Measurements from ENCODE around the gene SEZ6L2.
"Not testable (repeated sequence)": the region's sequence is repeated elsewhere in the genome, so short reads cannot be mapped to it uniquely, and the experiment has no call there.

The SEZ6L2 gene

DNA sequence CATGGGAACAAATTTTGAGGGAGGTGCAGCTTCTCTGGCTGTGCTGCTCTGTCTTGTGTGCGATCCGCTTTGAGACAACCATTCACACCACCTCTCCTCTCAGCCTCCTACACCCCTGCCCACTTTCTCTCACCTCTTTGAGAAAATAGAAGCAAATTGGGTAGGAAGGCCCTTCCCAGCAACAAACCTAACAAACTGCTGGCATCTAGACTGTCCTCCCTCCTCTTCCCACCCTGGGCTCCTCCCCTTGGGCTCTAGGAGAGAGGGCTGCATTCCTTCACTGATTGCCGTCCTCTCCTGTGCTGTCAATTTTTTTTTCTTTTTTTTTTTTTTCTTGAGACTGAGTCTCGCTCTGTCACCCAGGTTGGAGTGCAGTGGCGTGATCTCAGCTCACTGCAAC, 49.8 kb downstream of the SEZ6L2 start:
- DNase-seq: no peak

DNA sequence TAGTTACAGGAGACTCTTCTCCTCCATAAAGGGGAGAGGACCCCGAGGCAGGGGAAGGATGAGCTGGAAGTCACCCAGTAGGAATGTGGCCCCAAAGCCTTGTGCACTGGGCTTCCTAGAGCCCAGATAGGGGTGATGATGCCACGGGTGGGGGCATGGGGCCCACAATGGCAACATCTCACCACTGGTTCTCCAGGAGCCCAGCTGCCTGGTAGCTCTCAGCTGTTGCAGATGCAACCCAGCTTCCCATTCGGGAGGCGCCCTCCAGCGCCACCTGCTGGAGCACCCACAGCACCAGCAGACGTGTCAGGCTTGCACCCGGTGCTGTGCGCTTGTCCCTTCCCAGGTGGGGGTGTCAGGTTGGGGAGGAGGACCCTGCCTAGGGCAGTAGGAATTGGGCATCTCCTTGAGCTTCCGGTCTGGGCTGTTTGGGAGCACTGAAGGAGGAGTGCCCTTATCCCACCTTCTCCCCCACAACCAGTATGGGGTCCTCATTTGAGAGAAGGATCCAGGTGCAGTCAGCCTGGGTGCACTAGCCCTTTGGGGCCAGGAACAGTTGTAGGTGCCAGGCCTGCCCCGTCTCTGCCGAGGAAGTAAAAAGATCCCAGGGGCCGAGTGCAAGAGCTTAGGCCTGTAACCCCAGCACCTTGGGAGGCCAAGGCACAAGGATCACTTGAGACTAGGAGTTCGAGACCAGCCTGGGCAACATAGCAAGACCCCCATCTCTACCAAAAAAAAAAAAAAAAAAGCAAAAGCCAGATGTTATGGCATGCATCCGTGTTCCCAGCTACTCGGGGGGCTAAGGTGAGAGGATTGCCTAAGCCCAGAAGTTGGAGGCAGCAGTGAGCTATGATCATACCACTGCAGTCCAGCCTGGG, 50.7 kb downstream of the SEZ6L2 start:
- DNase-seq: peak; percentile 62

DNA sequence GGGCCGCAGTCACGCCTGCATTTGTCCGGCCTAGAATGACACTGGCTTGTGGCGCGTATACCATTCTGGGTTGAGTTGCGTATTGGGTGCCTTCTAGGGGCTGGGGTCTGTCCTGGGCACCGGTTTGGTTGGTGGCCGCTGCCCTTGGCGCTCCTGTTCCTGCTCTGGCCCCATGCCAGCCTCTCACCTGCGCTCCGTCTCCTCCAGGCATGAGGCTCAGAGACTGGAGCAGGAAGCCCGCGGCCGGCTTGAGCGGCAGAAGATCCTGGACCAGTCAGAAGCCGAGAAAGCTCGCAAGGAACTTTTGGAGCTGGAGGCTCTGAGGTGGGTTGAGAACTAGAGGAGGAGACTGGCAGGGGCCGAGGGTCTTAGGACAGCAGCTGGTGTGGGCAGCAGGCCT, 53.7 kb downstream of the SEZ6L2 start:
- no peak for DNase-seq

DNA sequence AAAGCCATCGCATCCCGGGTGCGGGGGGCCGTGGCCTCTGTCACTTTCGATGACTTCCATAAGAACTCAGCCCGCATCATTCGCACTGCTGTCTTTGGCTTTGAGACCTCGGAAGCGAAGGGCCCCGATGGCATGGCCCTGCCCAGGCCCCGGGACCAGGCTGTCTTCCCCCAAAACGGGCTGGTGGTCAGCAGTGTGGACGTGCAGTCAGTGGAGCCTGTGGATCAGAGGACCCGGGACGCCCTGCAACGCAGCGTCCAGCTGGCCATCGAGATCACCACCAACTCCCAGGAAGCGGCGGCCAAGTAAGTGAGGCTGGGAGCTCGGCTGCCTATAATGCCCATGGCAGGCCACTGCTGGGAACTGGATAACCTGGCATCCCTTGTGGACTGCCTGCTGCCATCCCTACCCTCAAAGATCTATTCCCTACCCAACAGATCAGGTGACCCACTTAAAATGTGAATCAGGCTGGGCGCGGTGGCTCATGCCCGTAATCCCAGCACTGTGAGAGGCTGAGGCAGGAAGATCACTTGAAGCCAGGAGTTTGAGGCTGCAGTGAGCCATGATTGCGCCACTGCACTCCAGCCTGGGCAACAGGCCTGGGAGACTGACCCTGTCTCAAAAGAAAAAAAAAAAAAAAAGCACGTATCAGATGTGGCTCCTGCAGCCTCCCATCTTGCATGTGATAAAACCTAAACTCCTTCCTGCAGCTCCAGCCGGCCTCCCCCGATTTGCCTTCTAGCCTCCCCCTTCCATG, 54.6 kb downstream of the SEZ6L2 start:
- DNase-seq: no peak

DNA sequence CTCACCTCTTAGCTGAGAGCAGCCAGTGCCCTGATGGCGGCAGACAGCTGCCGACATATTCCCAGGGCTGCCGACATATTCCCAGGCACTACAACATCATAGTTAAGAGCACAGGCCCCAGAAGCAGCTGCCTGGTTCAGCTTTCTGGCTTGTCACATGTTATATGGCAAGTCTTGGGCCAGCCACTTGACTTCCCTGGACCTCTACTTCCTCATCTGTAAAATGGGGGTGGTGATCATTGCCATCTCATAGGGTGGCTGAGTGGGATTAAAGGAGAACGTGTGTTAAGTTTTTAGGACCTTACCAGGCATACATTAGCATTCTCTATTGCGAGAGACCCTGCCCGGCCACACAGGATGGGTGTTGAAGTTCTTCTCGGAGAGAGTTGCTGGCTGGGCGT, 55.4 kb downstream of the SEZ6L2 start:
- DNase-seq: no peak

DNA sequence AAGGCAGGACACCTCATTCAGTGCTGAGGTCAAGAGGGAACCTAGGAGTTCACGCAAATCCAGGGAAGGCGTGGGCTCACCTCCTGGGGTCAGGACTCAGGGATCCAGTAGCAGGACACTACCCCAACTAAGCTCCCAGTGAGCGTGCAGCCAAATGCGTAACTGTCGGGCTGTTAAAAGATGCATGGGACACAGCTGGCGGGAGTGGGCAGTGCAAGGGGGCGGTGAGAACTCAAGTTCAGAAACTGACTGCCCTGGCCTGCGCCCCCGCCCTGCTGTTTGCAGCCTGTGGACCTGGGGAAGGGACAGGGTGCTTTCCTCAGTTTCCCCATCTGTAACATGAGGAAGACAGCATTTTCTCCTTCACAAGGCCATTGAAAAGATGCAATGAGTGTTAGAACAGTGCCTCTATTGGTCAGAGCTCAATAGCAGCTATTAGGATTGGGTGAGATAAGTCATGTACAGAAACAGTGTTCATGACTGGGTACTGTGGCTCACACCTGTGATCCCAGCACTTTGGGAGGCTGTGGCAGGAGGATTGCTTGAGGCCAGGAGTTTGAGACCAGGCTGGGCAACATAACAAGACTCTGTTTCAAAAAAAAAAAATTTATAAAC, 56.5 kb downstream of the SEZ6L2 start:
- no peak for DNase-seq

DNA sequence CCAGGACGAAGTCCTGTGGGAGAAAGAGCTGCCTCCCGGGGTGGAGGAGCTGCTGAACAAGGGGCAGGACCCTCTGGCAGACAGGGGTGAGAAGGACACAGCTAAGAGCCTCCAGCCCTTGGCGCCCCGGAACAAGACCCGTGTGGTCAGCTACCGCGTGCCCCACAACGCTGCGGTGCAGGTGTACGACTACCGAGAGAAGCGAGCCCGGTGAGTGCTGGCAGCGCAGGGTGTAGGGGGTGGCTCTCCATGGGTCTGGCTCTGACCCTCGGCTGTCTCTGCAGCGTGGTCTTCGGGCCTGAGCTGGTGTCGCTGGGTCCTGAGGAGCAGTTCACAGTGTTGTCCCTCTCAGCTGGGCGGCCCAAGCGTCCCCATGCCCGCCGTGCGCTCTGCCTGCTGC, 57.7 kb downstream of the SEZ6L2 start:
- no peak for DNase-seq

DNA sequence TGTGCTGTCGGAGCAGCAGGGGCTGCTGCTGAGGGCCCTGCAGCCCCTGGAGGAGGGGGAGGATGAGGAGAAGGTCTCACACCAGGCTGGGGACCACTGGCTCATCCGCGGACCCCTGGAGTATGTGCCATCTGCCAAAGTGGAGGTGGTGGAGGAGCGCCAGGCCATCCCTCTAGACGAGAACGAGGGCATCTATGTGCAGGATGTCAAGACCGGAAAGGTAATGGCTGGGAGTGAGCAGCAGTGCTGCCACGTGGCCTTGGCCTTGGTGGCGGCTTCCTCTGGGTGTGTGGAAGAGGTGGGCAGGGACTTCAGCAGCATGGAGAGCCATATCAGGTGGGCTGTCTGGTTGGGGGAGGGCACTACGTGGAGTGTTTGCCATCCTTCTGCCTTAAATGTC, 59.1 kb downstream of the SEZ6L2 start:
- no peak for DNase-seq

DNA sequence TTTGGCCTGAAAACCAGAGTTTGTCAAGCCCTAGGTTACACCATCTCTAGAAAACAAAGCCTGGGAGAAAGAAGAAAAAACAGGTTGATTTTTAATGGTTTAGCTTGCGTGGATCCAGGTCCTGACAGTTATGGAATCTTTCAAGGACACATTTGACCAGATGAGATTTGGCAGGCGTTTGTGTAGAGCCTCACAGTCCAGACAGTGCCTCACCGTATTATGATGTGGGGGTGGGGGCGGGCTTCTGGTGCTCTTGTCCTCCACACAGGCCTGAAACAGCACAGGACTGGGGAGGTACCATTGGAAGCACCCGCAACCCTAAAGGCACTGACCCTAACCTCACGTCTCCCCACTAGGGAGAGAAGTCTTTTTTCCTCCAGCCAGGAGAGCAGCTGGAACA, 59.5 kb downstream of the SEZ6L2 start:
- DNase-seq: no peak

DNA sequence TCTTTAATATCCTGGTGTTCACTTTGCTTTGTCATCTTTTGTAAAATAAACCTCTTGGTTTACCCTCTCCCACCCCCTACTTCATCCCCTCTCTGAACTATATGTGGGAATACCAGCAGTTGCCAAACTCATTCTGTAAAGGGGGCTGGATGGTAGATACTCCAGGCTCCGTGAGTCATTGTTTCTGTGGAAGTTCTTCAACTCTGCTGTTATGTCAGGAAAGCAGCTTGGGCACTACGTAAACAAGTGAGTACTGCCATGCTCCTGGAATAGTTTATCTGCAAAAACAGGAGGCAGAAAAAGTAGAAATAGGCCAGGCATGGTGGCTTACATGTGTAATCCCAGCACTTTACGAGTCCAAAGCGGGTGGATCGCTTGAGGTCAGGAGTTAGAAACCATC, 61.5 kb downstream of the SEZ6L2 start:
- DNase-seq: no peak

DNA sequence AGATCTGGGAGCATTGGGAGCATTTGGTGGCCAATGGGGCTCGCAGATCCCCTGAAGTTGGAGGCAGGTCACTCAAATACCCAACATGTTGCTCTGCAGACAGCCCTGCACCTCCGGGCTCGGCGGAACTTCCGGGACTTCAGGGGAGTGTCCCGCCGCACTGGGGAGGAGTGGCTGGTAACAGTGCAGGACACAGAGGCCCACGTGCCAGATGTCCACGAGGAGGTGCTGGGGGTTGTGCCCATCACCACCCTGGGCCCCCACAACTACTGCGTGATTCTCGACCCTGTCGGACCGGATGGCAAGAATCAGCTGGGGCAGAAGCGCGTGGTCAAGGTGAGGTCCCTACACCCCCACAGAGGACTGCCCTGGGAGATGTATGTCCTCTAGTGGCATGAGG, 62.7 kb downstream of the SEZ6L2 start:
- DNase-seq: no peak

DNA sequence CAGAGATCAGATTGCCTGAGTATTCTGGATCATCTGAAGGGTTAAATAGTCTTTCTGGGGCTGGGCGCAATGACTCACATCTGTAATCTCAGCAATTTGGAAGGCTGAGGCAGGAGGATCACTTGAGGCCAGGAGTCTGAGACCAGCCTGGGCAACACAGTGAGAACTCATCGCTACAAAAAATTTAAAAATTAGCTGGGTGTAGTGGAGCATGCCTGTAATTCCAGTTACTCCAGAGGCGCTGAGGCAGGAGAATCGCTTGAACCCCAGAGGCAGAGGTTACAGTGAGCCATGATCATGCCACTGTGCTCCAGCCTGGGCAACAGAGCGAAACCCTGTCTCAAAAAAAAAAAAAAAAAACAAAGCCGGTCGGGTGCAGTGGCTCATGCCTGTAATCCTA, 63.4 kb downstream of the SEZ6L2 start:
- no peak for DNase-seq

DNA sequence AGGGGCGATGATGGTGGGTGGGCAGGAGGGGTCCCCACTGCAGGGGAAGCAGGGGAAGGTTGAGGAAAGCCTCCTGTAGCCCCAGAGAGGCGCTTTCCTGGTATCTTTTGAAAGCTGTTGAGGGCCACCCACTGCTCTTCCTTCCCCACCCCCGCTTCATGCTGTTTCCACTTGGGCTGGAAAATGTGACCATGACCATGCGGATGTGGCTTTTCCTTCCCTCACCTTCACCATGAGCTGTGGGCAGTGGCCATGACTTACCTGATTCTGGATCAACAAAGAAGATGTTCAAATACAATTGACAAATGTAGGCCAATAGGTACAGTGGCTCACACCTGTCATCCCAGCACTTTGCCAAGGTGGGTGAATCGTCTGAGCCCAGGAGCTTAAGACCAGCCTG, 65.3 kb downstream of the SEZ6L2 start:
- no peak for DNase-seq

DNA sequence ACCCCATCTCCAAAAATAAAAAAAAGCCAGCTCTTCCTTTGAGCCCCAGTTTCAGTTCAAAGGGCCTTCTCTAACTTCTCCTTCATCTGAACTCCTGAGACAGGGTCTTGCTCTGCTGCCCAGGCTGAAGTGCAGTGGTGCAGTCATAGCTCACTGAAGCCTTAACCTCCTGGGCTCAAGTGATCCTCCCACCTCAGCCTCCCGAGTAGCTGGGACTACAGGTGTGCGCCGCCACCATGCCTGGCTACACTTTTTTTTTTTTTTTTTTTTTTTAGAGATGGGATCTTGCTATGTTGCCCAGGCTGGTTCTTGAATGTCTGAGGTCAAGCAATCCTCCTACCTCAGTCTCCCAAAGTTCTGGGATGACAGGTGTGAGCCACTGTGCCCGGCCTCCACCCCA, 66.1 kb downstream of the SEZ6L2 start:
- DNase-seq: not testable (repeated sequence)

DNA sequence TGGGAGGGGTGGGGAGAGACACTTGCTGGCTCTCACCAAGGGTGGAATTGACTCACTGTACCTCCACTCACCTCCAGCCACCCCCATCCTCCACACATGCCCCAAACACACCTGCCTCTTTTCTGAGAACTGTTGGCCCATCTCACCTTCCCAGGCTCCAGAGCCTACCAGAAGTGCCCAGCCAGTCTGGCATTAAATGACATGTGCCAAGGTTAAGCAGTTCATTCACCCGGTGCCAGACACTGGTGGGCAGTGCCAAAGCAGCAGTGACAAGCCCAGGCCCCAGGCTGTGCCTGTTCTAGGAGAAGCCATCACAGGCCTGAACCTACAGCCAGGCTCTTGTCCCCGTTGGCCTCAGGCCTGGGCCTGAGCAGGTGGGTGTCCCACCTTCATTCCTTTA, 67.9 kb downstream of the SEZ6L2 start:
- DNase-seq: no peak

DNA sequence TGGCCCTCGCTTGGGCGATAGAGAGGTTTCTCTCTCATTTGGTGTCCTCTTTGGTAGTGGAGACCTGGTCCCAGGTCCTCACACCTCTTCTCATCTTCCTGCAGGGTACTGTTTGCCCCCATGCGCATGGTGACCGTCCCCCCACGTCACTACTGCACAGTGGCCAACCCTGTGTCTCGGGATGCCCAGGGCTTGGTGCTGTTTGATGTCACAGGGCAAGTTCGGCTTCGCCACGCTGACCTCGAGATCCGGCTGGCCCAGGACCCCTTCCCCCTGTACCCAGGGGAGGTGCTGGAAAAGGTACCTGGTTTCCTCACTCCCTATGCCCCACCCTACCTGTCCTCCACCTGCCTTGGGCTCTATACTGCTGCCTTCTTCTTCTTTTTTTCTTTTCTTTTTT, 68.6 kb downstream of the SEZ6L2 start:
- no peak for DNase-seq

DNA sequence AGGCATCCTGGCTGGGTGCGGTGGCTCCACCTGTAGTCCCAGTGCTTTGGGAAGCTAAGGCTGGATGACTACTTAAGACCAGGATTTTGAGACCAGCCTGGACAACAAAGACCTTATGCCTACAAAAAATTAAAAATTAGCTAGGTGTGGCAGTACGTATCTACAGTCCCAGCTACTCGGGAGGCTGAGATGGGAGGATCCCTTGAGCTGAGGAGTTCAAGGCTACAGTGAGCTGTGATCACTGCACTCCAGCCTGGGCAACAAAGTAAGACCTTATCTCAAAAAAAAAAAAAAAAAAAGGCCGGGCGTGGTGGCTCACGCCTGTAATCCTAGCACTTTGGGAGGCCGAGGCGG, 73.0 kb downstream of the SEZ6L2 start:
- DNase-seq: no peak

DNA sequence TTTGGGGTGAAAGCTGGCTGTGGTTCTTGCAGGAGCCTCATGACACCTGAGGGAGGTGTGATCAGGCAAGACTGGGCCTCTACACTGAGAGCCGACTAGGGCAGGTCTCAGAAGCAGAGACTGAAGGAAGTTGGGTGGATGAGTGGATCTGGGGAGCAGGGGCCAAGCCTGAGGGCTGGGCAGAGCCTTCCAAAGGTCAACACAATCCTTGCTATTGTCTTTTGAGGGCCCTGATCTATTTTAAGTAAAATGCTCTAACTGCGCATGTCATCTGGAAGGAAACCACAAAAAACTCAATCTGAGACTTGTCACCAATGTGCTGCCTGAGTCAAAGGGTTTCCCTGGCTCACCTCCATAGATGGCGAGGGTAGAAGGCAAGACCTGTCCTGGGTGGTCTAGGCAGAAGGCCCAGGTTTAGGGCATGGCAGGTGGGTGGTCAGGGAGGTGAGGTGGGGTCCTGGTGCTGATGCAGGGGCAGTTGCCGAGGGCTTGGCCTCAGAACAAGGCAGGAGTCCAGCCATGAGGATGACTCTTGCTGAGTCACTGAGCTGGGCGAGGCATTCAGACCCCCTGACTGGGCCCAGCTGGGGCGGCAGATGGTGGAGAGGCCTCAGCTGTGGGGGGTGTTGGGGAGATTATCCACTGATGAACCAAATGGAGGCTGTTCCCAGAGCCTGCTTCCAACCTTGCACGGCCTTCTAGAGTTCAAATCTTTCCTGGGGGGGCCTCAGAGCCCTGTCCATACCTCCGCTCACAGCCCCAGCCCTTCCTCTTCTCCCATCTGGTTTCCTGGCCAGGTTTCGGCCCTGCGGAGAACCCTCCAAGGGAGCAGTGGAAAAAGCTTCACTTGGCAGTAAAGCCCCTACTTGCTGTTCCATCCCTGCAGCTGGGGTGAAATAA, 74.0 kb downstream of the SEZ6L2 start:
- DNase-seq: no peak

DNA sequence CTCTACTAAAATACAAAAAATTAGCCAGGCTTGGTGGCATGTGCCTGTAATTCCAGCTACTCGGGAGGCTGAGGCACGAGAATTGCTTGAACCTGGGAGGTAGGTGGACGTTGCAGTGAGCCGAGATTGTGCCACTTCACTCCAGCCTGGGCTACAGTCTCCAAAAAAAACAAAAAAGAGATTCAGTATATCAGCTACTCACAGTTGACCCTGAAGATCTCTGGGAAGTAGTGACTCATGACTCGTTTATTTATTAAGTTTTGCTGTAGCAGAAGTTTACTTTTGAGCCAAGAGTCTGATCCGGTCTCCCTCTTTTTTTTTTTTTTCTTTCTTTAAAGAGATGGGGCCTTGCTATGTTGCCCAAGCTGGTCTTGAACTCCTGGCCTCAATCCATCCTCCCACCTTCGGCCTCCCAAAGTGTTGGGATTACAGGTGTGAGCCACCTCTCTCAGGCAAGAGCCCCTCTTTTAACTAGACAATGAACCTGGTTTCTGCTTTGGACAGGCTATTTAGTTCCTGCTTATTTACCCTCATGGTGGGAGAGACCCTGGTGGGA, 74.7 kb downstream of the SEZ6L2 start:
- no peak for DNase-seq

DNA sequence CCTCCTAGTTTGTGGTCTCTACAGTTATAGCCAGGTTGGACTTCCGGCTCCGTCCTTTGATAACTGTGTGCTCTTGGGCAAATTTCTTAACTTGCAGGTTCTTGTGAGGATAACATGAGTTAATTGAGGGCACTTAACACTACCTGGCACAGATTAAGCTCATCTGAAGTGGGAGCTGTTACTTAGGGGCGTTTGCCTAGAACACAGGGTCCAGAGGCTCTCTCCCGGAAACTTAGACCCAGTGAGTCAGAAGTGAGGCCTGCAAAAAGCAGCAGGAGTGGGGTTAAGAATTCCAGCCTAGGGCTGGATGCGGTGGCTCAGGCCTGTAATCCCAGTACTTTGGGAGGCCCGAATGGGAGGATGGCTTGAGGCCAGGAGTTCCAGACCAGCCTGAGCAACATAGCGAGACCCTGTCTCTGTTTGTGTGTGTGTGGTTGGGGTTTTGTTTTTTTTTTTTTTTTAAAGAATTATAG, 77.7 kb downstream of the SEZ6L2 start:
- DNase-seq: no peak
